Muscle layer of duodenum (tissue), 2 donors: ENCODE results near the gene GPC3.

Experiments
- H3K27ac ChIP-seq: one replicate; pipeline ENCODE4 v1.7.0; 2013; ENCODE audit warnings: mild to moderate bottlenecking, low read length
- H3K27me3 ChIP-seq: one replicate; pipeline ENCODE4 v1.7.0; 2013; ENCODE audit warnings: low read depth, mild to moderate bottlenecking, control low read depth, low read length
- H3K36me3 ChIP-seq, 2 donors: one replicate each; pipeline ENCODE4 v1.7.0; 2013; ENCODE audit warnings: low read length in 2 of 2, control low read depth in 1 of 2, mild to moderate bottlenecking in 1 of 2; ENCODE audit not compliant: insufficient read depth in 2 of 2, control insufficient read depth in 1 of 2
- H3K4me1 ChIP-seq, 2 donors: one replicate each; pipeline ENCODE4 v1.7.0; 2013; ENCODE audit warnings: low read length in 2 of 2, mild to moderate bottlenecking in 2 of 2, control low read depth in 1 of 2, moderate library complexity in 1 of 2; ENCODE audit not compliant: insufficient read depth in 2 of 2, control insufficient read depth in 1 of 2
- H3K4me3 ChIP-seq, 2 donors: one replicate each; pipeline ENCODE4 v1.7.0; 2013; ENCODE audit warnings: low read length in 2 of 2, low read depth in 1 of 2, mild to moderate bottlenecking in 1 of 2
- H3K9me3 ChIP-seq, 2 donors: one replicate each; pipeline ENCODE4 v1.7.0; 2013; ENCODE audit warnings: low read length in 2 of 2, control low read depth in 1 of 2, mild to moderate bottlenecking in 1 of 2; ENCODE audit not compliant: control insufficient read depth in 1 of 2
- donor health status: healthy.

Gene GPC3

DNA sequence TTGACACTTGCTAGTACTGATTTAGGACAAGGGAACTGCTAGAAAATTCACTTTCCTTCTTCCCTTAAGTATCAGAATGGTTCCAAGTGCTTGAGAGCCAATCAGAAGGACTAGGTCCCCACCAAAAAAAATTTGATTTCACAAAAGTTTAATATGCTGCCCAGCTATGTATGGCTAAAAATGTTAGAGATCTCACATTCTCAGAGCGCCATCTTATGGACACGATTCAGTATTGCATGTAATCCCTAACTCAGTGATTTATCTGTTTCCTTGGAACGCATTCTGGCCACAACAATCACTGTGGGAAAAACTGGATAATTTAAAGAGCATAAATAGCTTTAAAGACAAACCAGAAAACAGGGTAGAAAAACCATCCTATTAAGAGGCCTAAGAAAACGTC is 315.0 kb downstream of the GPC3 start:
- Histone ChIP-seq H3K4me1 (no peaks in the 10 kb centered on the region), H3K27me3 (no peaks in the 10 kb centered on the region), H3K36me3 (no peaks in the 10 kb centered on the region), H3K9me3 (no peaks in the 10 kb centered on the region), H3K27ac (no peak overlapping the region), H3K4me3 (no peak overlapping the region)

DNA sequence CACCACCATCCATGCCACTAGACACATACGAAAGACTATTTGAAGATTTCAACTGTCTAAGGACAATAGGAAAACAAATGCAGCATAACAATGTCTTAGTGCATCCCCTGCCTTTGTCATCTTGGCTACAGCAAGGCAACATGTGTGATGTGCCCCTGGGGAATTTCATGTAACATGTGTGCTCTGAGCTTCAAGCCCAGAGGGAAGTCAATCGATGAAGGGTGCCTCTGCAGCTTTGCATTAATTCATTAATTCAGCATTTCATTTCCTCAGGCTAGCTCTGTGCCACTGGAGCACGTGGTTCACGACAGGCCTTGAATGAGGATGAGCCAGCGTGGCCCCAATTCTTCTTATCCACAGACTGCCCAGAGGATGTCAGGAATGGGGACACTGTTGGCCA is 316.2 kb downstream of the GPC3 start:
- H3K9me3 ChIP-seq, result no peaks in the 10 kb centered on the region
- H3K27me3 ChIP-seq, result no peaks in the 10 kb centered on the region
- H3K4me1 ChIP-seq, result no peaks in the 10 kb centered on the region
- no peak overlapping the region for H3K27ac ChIP-seq
- no peak overlapping the region for H3K4me3 ChIP-seq
- H3K36me3 ChIP-seq, result no peaks in the 10 kb centered on the region

- no peak overlapping the region for H3K27ac ChIP-seq
- H3K9me3 ChIP-seq, result no peaks in the 10 kb centered on the region
- no peaks in the 10 kb centered on the region for H3K36me3 ChIP-seq
- no peak overlapping the region for H3K4me3 ChIP-seq
- no peaks in the 10 kb centered on the region for H3K27me3 ChIP-seq
- no peaks in the 10 kb centered on the region for H3K4me1 ChIP-seq
Observed at GRCh38 chrX:133668225-133668931, 317.0 kb downstream of the GPC3 start.

GRCh38 chrX:133666256-133666655 is 319.1 kb downstream of the GPC3 start:
- Histone ChIP-seq H3K36me3 (no peaks in the 10 kb centered on the region), H3K4me1 (no peaks in the 10 kb centered on the region), H3K27me3 (no peaks in the 10 kb centered on the region), H3K9me3 (no peaks in the 10 kb centered on the region), H3K4me3 (no peak overlapping the region), H3K27ac (no peak overlapping the region)

- H3K36me3 ChIP-seq, result no peaks in the 10 kb centered on the region
- no peak overlapping the region for H3K27ac ChIP-seq
- no peaks in the 10 kb centered on the region for H3K27me3 ChIP-seq
- no peaks in the 10 kb centered on the region for H3K4me1 ChIP-seq
- no peaks in the 10 kb centered on the region for H3K9me3 ChIP-seq
- H3K4me3 ChIP-seq, result no peak overlapping the region
Observed at GRCh38 chrX:133661962-133662839, 323.2 kb downstream of the GPC3 start.

- no peak overlapping the region for H3K4me3 ChIP-seq
- H3K27ac ChIP-seq, result no peak overlapping the region
- no peaks in the 10 kb centered on the region for H3K27me3 ChIP-seq
- H3K4me1 ChIP-seq, result no peaks in the 10 kb centered on the region
- H3K9me3 ChIP-seq, result no peaks in the 10 kb centered on the region
- no peaks in the 10 kb centered on the region for H3K36me3 ChIP-seq
Observed at GRCh38 chrX:133660281-133660680, 325.1 kb downstream of the GPC3 start.

GRCh38 chrX:133658293-133658911 is 327.0 kb downstream of the GPC3 start:
- no peaks in the 10 kb centered on the region for H3K36me3 ChIP-seq
- no peak overlapping the region for H3K4me3 ChIP-seq
- H3K9me3 ChIP-seq, result no peaks in the 10 kb centered on the region
- no peaks in the 10 kb centered on the region for H3K27me3 ChIP-seq
- H3K27ac ChIP-seq, result no peak overlapping the region
- no peaks in the 10 kb centered on the region for H3K4me1 ChIP-seq

DNA sequence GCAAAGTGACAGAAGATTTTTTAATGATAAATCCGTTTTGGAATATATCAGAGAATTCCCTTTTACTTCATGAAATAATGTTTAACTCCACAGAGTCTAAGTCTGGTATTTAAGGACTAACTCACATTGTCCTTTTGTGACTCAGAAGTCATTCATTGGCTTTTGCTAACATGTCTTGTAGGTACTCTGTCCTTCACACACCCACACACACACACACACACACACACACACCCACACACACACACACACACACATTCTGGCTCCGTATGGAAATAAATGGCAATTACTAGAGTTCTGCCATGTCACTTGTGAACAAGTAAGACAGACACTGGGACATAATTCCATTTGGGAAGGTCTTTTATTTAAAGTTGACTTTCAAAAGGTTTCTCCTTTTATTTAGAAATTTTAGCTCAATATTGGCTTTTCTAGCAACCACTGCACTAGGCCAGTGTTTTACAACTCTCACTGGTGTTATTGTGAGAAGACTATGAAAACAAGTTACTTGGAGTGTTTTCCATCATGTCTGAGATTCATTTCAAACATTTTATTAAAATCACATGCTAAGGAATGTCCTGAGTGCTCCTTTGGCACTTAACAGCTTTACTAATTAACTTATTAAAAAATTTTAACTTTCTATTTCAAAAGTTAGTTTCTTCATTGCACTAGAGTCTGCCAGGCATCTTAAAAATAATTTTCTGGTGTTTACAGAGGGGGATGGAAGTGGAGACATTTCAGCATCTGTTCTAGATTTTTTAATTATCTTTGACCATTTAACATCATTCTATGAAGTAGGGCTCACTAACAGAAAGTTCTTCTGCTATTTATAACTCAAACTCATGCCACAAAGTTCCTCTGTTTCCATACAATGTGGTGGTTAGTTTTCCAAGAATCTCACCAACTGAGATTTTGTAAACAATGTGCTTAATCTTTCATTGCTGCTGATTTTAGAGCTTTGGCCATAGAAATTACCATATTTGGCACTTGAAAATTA is 329.8 kb downstream of the GPC3 start:
- no peaks in the 10 kb centered on the region for H3K9me3 ChIP-seq
- H3K27ac ChIP-seq, result no peak overlapping the region
- no peaks in the 10 kb centered on the region for H3K36me3 ChIP-seq
- no peaks in the 10 kb centered on the region for H3K27me3 ChIP-seq
- no peak overlapping the region for H3K4me3 ChIP-seq
- no peaks in the 10 kb centered on the region for H3K4me1 ChIP-seq

DNA sequence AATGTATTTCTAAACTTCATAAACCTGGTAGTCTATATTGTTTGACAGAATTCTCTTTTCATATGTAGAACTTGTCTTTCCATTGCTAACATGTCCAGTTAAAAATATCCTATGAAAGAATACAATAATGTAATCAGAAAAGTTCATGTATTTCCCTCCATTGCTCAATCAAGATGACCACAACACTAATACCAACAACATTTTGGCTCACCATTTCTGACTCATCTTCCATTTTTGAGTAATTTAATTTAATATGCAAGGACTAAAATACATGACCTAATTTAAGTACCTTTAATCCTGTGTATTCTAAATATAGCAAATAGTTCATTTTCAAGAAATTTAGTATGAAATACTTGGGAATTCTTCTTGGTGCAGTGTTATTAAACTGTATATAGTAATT is 330.6 kb downstream of the GPC3 start:
- no peaks in the 10 kb centered on the region for H3K27me3 ChIP-seq
- no peaks in the 10 kb centered on the region for H3K36me3 ChIP-seq
- H3K4me1 ChIP-seq, result no peaks in the 10 kb centered on the region
- H3K9me3 ChIP-seq, result no peaks in the 10 kb centered on the region
- no peak overlapping the region for H3K4me3 ChIP-seq
- no peak overlapping the region for H3K27ac ChIP-seq

DNA sequence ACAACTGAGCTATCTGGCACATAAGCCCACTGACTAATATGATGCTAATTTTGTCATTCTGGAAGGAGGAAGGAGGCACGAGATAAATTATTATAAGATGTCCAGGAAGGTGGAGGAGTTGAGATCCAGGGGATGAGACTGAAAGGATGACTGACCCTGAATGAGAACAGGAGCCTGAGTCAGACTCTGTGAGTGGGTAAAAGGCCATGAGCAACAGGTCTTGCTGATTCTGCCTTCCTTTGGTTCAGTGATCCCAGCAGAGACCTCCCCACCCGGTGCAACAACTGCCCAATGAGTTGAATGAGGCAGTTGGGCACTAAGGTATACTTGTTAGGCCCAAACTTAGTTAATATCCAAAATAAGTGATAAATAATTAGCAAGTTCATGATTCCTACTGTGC is 332.0 kb downstream of the GPC3 start:
- Histone ChIP-seq H3K27me3 (no peaks in the 10 kb centered on the region), H3K4me1 (no peaks in the 10 kb centered on the region), H3K27ac (no peak overlapping the region), H3K9me3 (no peaks in the 10 kb centered on the region), H3K36me3 (no peaks in the 10 kb centered on the region), H3K4me3 (no peak overlapping the region)
